ENCODE results near the gene CENPX.

The CENPX gene

DNA sequence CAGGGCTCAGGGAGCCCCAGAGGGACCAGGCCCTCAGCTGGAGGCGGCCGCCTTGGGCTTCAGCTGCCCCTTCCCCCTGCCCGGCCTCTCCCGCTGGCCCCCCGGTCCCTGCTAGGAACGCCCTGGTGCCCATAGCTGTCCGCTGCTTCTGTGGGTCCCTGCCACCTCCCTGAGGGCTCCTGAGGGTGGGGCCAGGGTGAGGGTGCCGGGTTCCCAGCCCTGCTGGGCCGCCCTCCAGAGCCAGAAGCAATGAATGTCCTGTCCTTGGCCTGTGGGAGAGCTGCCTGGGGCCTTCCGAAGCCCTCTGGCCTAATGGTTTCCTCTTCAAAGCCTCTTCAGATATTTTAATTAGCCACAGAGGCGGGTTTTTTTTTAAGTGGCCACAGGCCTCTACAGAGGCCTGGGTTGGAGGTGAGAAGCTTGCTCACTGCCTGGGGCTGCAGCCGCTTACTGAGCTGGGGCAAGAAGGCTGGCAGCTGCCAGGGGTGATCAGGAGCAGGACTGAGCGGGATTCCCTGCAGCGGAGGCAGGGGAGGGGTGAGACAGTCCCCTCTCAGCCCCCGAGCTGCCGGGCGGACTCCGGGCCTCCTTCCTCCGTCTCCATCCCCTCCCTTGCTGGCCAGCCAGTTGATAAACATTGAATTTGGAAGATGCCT is 9.9 kb downstream of the CENPX start:
- no peak overlapping the region for H3K4me3 ChIP-seq
- peak overlapping the region in 1 of 2 donors; percentile 45 for H3K27ac ChIP-seq
- no peak for DNase-seq (ENCODE audit: low spot score)
- TF ChIP-seq, protein P1, sequence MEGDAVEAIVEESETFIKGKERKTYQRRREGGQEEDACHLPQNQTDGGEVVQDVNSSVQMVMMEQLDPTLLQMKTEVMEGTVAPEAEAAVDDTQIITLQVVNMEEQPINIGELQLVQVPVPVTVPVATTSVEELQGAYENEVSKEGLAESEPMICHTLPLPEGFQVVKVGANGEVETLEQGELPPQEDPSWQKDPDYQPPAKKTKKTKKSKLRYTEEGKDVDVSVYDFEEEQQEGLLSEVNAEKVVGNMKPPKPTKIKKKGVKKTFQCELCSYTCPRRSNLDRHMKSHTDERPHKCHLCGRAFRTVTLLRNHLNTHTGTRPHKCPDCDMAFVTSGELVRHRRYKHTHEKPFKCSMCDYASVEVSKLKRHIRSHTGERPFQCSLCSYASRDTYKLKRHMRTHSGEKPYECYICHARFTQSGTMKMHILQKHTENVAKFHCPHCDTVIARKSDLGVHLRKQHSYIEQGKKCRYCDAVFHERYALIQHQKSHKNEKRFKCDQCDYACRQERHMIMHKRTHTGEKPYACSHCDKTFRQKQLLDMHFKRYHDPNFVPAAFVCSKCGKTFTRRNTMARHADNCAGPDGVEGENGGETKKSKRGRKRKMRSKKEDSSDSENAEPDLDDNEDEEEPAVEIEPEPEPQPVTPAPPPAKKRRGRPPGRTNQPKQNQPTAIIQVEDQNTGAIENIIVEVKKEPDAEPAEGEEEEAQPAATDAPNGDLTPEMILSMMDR (IDR thresholded peaks at IDR 0.05), result no peak

DNA sequence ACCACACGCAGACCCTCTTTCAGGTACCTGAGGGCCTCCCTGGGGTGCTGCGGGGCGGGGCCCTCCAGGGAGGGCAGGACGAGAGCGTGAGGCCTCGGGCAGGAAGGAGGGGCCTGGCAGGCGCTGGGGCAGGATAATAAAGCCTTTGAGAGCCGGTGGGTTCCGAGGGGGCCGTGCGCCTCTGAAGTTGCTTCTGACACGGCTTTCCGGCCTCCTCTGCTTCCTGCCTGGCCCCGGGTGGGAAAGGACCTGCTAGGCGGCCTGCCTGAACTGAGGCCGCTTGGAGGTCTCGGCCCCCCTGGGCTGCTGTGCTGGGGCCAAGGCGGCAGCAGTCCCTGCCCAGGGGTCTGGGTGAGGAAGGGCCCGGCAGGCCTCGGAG is 10.4 kb downstream of the CENPX start:
- H3K27ac ChIP-seq, result peak overlapping the region in 1 of 2 donors; percentile 22
- no peak overlapping the region for H3K4me3 ChIP-seq
- DNase-seq (ENCODE audit: low spot score), result no peak
- TF ChIP-seq, protein P1 (IDR thresholded peaks at IDR 0.05), result no peak

DNA sequence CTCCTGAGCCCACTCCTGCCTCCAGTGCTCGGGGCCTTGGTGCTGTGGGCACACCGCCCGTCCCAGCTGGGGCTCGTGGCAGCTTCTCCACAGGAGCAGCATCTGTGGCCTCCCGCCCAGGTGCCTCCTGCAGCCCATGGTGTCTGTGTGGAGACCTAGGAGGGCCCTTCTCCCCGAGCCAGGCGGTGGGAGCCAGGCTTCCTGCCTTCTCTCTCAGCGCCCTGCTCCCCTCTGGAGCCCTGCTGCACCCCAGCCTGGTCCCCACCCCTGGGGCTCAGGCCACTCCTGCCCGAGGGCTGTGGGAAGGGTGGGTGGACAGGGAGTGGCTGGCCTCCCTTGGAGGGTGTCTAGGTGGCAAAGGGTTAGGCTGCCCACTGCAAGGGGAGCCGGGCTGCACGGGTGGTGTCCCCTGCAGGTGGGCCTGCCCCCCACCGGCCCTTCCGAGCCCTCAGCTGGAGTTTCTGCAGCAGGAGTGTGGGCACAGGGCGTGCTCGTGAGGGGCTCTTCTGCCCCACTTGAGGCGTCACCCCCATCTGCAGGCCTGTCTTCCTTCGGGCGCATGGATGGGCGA is 11.0 kb downstream of the CENPX start:
- TF ChIP-seq, protein P1 (IDR thresholded peaks at IDR 0.05), result no peak
- Histone ChIP-seq H3K27ac (no peak overlapping the region), H3K4me3 (no peak overlapping the region)
- DNase-seq (ENCODE audit: low spot score), result no peak

DNA sequence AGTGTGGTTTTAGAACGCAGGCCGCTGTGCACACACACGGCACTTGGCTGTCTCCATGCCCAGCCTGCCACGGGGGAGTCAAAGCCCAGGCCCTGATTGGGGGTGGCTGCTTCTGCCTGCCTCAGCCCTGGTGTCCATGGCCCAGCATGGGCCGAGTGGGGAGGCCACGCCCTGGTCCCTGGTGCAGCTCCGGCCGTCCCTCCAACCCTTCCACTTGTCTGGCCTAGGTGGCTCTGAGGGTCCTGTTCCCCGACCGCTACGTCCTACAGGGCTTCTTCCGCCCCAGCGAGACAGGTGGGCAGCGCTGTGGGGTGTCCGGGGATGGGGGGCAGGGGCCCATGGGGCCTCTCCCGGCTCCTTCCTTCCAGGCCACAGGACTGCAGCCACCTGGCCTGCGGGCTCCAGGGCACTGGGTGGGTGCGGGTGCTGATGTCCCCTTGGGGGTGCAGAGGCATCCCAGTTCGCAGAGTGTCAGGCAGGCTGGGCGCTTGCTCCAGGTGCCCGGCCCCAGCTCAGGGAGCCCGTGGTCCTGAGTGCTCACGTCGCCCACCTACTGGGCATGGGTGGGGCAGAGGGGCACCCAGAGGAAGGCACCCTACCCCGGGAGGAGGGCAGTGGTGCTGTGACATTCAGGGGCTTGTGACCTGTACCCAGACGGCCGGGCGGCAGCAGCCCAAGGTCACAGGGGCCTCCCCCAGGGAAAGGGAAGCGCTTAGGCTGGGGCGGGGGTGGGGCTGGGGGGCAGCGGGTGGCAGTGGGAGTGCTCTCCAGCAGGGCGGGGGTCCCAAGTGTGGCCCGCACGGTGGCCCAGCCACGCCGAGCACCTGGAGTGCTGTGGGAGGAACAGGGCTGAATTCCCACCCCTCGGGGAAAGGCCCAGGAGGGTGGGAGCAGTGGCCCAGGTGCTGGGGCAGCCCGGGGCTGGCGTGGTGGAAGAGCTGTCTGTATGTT is 11.8 kb downstream of the CENPX start:
- Histone ChIP-seq H3K27ac (no peak overlapping the region), H3K4me3 (no peak overlapping the region)
- no peak for DNase-seq (ENCODE audit: low spot score)
- TF ChIP-seq, protein P1 (IDR thresholded peaks at IDR 0.05), result no peak

DNA sequence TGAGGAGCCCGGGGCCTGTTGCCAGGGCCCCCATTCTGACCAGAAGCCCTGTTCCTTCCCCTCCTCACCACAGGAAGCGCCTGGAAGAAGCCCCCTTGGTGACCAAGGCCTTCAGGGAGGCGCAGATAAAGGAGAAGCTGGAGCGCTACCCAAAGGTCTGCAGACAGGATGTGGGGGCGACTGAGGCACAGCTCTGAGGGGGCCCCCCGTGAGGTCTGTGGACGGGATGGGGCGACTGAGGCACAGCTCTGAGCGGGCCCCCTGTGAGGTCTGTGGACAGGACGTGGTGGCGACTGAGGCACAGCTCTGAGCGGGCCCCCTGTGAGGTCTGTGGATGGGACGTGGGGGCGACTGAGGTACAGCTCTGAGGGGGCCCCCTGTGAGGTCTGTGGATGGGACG is 13.3 kb downstream of the CENPX start:
- TF ChIP-seq, protein P1 (IDR thresholded peaks at IDR 0.05), result no peak
- H3K4me3 ChIP-seq, result no peak overlapping the region
- no peak overlapping the region for H3K27ac ChIP-seq
- DNase-seq (ENCODE audit: low spot score), result no peak

DNA sequence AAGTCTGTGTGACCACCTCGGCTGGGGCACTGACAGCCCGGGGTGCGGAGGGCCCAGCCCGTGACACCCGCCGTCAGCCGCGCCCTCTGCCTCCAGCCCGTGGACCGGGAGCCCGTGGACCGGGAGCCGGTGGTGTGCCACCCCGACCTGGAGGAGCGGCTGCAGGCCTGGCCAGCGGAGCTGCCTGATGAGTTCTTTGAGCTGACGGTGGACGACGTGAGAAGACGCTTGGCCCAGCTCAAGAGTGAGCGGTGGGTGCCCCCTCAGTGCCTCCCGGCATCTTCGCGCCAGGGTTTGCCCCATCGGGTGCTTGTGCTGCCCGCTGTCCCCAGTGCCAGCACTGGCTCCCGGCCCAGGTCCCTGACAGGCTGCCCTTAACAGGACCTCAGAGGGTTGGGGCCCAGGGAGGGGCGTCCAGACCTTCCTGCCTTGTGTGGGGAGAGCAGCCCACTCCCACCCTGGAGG is 13.7 kb downstream of the CENPX start:
- DNase-seq (ENCODE audit: low spot score), result no peak
- H3K27ac ChIP-seq, result no peak overlapping the region

More for the DNA sequence above, 13.7 kb downstream of the CENPX start:
- TF ChIP-seq, protein P1 (IDR thresholded peaks at IDR 0.05), result no peak
- no peak overlapping the region for H3K4me3 ChIP-seq

Data from coronary artery (tissue), 2 donors.